ENCODE measurements around the gene GPD1L.
"Not testable (repeated sequence)": the region's sequence is repeated elsewhere in the genome, so short reads cannot be mapped to it uniquely, and the experiment has no call there.

Gene GPD1L

DNA sequence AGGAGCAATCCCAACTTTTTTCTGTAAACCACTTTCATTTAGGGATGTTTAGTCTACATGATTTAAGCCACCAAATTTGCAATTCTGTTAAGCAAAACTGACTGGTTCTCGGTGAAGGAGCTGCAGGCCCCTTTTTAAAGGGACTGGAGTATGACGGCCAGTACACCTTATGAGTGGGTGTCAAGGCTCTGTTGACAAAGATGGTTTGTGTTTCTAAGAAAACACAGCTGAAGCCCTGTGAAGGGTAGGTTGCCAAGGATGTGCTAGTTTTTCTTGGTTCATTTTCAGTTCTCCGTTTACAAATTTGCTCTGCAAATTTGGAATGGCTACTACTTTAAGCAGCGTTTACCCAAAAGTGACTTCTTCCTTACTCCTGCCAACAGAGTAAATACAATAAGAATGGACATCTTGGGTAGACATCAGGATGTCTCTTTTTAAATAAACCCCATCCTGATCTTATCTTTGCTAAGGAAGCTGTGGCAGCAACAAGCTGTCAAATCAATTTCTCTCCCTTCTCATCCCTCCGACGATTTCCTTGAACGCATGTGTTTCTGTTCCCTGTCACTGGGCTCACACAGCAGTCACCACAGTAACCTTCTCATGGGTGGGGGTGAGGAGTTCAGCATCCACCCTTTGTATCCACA is 73.8 kb downstream of the GPD1L start:
- DNase-seq (ENCODE audit: low spot score): no peak

DNA sequence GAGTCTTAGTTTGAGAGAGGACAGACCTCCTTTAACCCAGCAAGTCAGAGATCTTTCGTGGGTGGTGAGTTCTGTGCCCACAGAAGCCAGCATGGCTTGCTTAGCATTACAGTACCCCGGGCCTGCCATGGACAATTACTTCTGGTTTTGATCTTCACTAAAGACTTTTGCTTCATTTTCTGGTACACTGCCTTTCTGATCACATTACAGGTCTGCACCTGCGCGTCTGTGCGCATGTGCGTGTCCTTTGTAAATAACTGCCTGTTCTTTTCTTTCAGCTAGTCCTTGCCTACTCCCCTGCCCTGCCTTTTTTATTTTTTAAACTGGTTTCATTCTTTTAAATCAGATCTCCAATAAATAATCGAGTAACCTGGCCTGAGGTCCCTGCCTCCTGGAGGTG is 74.9 kb downstream of the GPD1L start:
- DNase-seq (ENCODE audit: low spot score): no peak

DNA sequence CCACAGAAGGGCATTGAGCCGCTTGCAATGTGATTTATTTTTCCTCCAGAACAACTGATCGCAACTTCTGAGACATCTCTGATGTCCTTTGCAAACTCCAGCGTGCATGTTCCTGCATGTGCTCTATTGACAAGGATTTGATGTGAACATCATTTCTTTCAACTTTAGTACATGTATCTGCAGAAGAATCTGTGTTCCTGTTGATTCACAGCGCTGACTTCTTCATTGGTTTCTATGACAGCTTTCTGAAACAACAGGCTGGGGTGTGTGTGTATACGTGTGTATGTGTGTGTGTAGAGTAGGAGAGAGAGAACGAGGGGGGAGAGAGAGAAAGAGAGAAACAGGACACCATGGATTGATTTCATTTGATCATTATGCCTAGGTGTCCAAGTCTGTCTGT is 75.4 kb downstream of the GPD1L start:
- no peak for DNase-seq (ENCODE audit: low spot score)

DNA sequence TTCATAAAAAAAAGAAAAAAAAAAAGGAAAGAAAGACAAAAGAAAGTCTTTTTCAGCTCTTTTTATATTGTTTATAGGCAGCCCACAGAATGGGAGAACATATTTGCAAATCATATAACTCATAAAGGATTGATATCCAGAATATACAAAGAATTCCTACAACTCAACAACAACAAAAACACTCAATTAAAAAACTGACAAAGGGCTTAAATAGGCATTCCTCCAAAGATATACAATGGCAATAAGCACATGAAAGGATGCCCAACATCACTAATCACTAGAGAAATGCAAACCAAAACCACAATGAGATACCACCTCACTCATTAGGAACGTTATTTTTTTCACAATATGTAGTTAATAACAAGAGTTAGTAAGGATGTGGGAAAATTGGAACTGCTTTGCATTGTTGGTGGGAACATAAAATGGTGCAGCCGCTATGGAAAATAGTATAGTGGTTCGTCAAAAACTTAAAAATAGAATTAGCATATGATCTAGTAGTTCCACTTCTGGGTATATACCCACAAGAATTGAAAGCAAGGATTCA is 77.8 kb downstream of the GPD1L start:
- DNase-seq (ENCODE audit: low spot score): no peak

DNA sequence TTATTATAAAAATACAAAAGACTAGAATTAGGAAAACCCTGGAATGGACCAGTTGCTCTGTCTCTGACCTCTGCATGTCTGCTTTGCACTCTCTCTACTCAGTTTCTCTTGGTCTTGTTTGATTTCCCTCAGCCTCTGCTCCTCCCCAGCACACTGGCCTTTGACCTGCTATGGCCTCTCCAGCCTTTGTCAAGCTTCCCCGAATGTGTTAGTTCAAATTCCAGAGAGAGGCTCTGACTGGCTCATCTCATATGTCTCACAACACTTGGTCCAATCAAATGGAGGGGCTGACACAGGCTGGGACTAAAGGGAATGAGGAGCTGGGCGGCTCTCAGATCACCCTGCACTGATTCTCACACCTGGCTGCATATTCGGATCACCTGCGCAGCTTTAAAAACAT is 79.7 kb downstream of the GPD1L start:
- no peak for DNase-seq (ENCODE audit: low spot score)

DNA sequence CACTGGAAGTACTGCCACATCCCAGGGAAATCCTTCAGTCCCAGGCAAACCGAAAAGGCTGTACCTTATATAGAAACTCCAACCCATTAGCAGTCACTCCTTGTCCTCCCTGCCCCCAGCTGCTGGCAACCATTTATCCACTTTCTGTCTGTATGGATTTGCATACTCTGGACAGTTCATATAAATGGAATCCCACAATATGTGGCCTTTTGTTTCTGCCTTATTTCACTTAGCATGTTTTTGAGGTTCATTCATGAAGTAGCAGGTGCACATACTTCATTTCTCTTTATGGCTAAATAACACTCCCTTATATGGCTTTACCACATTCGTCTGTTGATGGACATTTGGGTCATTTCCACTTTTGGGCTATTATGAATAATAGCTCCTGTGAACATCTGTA is 80.5 kb downstream of the GPD1L start:
- DNase-seq (ENCODE audit: low spot score): no peak

DNA sequence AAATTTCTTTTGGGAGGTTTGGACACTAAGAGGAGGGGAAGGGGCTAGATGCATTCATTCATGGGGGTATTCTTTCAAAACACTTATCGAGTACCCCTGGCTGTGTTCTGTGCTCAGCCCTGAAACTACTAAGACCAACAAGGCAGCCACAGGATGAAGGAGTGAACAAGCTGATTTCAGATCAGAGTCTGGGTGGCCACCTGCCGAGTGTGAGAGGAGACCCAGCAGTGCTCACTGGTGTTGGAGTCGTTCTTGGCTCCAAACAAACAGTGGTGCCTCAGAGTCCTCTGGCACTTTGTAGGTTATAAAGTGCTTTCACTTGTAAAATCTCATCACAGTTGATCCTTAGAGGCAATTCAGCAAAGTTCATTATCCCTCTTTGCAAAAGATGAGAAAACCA is 83.3 kb downstream of the GPD1L start:
- DNase-seq (ENCODE audit: low spot score): no peak

DNA sequence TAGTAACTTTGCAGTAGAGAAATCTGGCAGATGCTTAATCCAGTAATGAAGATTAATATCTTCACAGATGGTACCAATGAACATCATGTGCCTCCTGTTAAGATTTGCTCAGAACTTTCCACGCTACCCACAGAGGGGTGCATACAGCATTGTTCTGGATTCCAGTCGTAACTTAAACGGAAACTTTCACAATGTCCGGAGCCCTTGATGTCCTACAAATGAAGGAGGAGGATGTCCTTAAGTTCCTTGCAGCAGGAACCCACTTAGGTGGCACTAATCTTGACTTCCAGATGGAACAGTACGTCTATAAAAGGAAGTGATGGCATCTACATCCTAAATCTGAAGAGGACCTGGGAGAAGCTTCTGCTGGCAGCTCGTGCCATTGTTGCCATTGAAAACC is 84.1 kb downstream of the GPD1L start:
- DNase-seq (ENCODE audit: low spot score): not testable (repeated sequence)

DNA sequence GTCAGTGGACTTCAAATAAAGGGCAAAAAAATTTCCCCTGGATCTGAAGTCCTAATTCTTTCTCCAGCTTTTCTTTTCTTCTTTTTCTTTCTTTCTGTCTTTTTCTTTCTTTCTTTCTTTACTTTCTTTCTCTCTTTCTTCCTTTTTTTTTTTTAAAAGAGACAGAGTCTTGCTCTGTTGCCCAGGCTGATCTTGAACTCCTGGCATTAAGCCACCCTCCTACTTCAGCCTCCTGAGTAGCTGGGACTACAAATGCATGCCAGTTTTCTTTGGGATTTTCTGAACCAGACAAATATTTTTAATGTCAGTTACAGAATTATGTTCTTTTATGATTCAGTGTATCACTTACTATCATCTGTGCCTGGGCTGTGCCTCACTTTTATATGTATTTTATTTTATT is 86.7 kb downstream of the GPD1L start:
- no peak for DNase-seq (ENCODE audit: low spot score)

DNA sequence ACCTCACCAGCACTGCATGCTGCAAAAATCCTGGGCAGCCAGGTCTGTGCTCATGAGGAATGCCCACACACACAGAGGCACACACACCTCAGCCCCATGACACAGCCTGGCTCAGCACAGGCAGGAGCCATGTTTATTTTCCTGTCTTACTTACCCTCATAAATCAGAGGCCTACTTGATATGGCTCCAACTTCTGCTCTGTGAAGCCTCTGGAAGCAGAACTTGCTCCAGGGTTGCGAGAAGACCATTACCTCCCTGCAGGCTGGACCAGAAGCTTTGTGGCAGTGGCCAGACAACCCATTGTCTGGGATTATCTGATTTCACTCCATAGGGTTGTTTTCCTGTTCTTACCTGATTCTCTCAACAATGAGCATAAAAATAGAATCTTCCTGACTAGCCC is 88.2 kb downstream of the GPD1L start:
- no peak for DNase-seq (ENCODE audit: low spot score)

DNA sequence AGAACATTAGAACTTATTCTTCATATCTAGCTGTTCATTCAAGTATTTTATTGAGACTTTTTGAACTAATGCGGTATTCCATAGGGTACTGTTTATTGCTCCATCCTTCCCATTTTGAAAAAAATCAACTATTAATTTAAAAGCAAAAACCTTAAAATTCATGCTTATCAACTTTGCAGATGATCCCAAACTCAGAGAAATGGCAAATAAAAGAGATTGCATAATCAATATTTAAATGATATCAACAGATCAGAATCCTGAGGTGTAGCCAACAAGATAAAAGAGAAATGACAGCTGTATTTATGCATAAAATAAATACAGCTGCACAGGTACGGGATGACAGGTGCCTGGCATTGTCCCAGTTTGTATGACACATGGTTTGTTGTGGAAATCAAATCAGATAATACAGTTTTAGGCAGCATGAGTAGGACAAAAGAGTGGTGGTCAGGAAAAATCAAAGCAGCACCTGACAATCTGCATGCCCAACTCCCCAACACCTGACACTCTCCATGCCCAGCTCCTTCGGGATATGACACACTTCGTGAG is 89.6 kb downstream of the GPD1L start:
- no peak for DNase-seq (ENCODE audit: low spot score)

DNA sequence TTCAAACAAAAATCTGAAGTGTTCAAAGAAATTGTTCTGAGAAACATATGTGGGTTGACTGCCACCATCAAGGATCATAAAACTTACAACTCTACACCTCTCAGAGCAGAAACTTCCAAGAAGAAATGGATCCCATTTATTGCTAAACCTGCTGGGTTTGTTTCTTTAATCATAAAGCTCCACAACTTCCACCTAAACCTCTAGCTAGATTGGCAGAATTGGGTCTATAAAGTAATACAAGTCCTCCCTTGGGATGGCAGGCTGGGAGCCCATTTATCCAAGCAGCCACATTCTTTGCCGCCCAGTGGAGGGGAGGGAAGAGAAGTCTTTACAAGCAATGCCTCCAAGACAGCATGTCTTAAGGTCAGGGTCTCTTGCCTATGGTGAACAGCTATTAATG is 91.6 kb downstream of the GPD1L start:
- DNase-seq (ENCODE audit: low spot score): no peak

DNA sequence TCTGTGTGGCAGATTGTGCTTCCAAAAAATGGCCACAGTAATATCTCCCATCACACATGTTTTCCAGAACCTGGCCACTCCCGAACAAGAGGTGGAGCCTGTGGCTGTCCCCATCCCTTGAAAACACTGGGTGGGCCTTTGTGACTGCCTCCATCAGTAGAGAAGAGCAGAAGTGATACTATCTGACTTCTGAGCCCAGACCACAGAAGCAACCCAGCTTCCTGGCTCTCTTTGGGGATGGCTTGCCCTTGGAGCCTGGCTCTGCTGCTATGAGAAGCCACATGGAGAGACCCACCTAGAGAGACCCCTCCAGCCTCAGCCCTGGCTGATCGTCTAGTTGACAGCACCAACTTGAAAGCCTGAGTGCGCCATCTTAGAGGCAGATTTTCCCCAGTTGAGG is 92.3 kb downstream of the GPD1L start:
- DNase-seq (ENCODE audit: low spot score): no peak

DNA sequence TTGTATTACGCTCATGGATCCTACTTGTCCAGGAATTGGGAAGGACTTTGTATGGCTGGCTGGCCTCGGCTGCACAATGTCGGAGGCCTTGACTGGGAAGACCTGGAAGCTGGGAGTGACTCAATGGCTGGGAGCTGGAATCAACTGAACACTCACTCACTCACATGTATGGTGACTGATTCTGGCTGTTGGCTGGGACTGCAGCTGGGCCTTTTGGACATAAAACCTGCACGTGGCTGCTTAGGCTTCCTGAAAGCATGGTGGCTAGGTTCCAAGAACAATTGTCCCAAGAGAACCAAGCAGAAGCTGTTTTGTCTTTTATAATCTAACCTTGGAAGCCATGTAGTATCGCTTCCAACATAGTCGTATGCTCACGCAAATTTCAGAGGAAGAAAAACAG is 94.1 kb downstream of the GPD1L start:
- no peak for DNase-seq (ENCODE audit: low spot score)

DNA sequence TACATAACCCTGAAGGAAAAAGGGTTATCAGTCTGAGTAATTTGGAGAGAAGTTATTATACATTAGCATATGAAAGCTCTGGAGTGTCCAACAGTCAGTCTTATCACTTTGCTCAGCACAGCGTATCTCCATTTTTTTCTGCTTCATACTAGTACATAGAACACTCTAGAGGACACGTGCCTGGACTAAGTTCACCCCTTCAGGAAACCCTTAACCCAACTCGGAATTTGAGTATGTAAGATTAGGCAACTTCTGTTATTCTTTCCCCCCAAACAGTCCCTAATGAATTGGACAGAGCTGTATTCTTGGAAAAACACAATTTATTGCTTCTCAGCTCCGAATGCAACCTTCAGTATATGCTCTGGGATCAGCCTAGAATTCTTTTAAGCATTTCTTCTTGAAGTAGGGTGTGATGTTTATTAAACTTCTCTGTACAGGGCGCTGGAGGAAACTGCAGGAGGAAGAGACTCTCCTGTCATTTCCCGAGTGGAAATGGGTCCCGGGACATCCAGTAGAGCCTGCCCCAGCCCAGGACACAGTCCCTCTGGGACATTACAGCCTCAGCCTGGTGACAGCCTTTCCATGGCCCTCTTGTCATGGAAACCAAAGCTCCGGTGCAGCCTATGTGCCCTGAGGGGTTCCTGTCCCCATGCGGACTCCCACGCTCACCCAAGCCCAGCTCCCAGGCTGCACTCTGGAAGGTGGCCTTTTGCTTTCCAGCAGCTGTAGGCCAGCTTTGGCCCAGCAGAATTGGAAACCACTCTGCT is 94.8 kb downstream of the GPD1L start:
- no peak for DNase-seq (ENCODE audit: low spot score)

DNA sequence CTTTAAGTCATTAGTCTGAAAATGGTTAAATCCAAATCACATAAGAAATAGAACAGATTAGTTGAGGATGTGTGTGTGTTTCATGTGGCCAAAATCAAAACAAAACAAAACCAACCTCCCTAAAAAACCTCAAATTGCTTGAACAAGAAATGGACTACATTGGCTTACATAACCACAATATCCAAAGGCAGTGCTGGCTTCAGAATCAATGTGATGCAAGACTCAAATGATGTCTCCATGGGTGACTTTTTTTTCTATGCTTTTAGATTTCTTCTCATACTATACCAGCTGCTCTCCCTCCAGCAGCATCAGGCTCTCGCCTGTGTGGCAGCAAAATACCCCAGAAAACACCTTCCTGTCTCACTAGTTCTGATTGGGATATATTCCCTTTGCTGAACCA is 96.1 kb downstream of the GPD1L start:
- DNase-seq (ENCODE audit: low spot score): no peak

DNA sequence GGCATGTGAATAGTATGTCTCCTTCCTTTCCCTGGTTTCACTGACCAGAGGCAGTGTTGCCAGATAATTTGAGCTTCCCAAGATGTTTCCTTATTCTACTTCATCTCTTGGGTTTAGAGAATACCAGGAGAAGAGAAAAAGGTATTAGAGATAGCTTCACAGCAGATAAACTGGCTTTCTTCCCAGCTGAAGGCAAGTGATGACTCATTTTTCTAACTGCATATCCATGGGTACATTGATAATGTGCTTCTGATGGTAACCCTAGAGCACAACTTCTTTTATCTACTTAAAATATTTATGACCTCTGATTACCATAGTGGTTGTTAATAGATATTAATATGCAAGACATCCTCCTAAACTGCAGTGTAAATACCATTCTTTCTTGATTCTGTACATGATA is 97.4 kb downstream of the GPD1L start:
- no peak for DNase-seq (ENCODE audit: low spot score)

DNA sequence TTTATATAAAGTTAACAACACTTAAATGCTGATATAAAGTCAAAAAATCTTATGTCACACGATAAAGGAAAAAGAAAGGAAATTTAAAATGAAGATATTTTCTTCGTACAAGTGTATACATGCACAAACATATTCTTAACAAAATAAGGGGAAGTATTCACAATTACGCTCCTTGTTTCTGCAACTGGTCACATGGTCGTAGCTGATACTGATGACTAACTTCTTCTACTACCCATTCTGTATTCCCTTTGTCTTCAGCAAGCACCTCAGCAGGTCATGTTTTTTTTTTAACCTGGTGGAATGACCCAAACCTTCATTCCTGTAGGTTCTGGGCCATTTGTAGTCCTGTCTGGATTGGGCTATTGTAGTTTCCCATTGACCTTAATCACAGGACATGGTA is 102.0 kb downstream of the GPD1L start:
- DNase-seq (ENCODE audit: low spot score): no peak

DNA sequence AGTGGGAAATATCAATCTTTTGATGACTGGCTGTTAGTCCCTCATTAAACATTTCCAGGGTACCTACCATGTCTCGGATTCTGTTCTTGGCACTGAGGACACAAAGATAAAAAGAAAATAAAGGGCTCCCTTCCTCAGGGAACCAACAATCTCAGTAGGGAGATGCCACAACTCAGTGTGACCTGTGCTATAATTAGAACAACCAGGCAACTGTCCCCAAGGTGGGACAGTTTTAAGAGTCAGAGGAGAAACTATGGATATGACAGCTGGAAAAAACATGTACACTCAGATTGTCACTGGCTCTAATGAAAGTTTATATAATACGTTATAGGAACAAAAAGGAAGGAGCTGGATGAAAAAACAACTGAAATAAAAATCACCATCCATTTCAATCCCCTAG is 108.8 kb downstream of the GPD1L start:
- no peak for DNase-seq (ENCODE audit: low spot score)

DNA sequence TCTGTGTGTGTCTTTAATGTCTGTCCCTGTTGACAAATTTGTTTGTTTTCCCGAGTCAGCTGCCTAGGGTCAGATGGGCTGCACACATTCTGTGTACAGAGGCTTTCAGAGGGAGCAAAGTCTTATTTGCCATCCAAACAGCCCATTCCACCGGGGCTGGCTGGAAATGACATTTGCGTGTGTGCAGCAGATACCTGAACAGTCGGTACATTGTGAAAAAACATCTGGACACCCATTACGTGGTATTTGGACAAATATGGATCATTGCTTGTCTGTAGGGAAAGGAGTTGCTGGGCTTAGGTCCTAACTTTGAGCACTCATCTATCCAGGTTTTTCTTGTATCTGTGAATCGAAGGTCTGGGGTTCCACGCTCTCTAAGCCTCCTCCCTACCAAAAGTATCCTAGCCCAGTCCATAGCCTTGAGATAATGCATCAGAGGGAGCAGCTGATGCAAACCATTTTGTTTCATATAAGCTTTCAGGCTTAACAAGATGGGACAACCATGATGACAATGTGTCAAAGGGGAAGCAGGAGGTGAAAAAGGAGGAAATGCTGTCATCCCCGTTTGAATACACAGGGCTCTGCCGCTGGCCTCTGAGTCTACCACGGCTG is 109.9 kb downstream of the GPD1L start:
- no peak for DNase-seq (ENCODE audit: low spot score)

DNA sequence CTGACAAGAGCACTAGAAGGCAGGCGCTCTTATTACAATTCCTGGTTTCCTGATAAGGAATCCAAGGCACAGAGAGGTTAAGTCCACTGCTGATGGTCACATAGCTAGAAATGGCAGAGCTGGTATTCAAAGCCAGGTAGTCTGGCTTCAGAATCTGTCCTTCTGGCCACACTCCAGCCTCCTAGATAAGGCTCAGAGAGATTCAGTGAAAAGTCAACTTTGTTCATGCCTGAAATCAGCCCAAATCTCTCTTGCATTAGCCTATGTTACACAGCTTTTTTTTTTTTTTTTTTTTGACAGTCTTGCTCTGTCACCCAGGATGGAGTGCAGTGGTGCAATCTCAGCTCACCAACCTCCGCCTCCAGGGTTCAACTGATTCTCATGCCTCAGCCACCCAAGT is 110.9 kb downstream of the GPD1L start:
- no peak for DNase-seq (ENCODE audit: low spot score)
